IPS DF 4.7 (cell line): Measurements from ENCODE around the gene LRP5.
"Not testable (repeated sequence)": the region's sequence is repeated elsewhere in the genome, so short reads cannot be mapped to it uniquely, and the experiment has no call there.

Source experiments
- DNase-seq: peaks from one replicate; pipeline ENCODE4 v3.0.0-alpha.2; 2013; ENCODE audit warnings: low spot score; ENCODE audit errors: extremely low read depth

Gene LRP5

GRCh38 chr11:68416070-68416578, 103.7 kb downstream of the LRP5 start:
- DNase-seq = no peak

- no peak for DNase-seq
These were observed 106.3 kb downstream of the LRP5 start for GRCh38 chr11:68418648-68419047.

- DNase-seq = no peak
These were observed 107.8 kb downstream of the LRP5 start for GRCh38 chr11:68420171-68420570.

- no peak for DNase-seq
These were observed 111.1 kb downstream of the LRP5 start for GRCh38 chr11:68423481-68423880.

- DNase-seq = no peak
These were observed 111.8 kb downstream of the LRP5 start for GRCh38 chr11:68424101-68424632.

GRCh38 chr11:68424981-68425865, 112.8 kb downstream of the LRP5 start:
- no peak for DNase-seq

- no peak for DNase-seq
These were observed 113.5 kb downstream of the LRP5 start for GRCh38 chr11:68425866-68426380.

- no peak for DNase-seq
These were observed 117.3 kb downstream of the LRP5 start for GRCh38 chr11:68429661-68430060.

GRCh38 chr11:68430384-68430783, 118.0 kb downstream of the LRP5 start:
- no peak for DNase-seq

- DNase-seq = no peak
These were observed 118.4 kb downstream of the LRP5 start for GRCh38 chr11:68430801-68431200.

GRCh38 chr11:68431984-68432645, 119.7 kb downstream of the LRP5 start:
- no peak for DNase-seq

GRCh38 chr11:68432874-68433273, 120.5 kb downstream of the LRP5 start:
- no peak for DNase-seq

- DNase-seq = no peak
These were observed 121.2 kb downstream of the LRP5 start for GRCh38 chr11:68433541-68433940.

GRCh38 chr11:68434159-68434558, 121.8 kb downstream of the LRP5 start:
- not testable (repeated sequence) for DNase-seq

- DNase-seq = no peak
These were observed 123.9 kb downstream of the LRP5 start for GRCh38 chr11:68436162-68436888.

GRCh38 chr11:68436985-68437926, 124.9 kb downstream of the LRP5 start:
- no peak for DNase-seq

- no peak for DNase-seq
These were observed 125.7 kb downstream of the LRP5 start for GRCh38 chr11:68437927-68438657.

GRCh38 chr11:68438658-68439259, 126.4 kb downstream of the LRP5 start:
- no peak for DNase-seq
